Prostate gland (tissue), 2 donors: ENCODE measurements around the gene ENHO. TPM values are rescaled to one million over a fixed set of nuclear protein-coding genes. Genes with fewer than 3 reads are reported as not detected.

Experiments used
- DNase-seq: peaks from one replicate; pipeline ENCODE4 v3.0.0-alpha.2; 2019; ENCODE audit warnings: low spot score
- H3K27ac ChIP-seq, 2 donors: fragments of 200-600 bp; sonication (generic); 2 replicates each; pipeline ENCODE4 v1.5.1; 2017 to 2019
- H3K27me3 ChIP-seq: fragments of 200-600 bp; sonication (generic); replicated peaks from 2 replicates; pipeline ENCODE4 v1.5.1; 2019; ENCODE audit not compliant: insufficient read depth
- H3K36me3 ChIP-seq, 2 donors: fragments of 200-600 bp; sonication (generic); 1 replicate in 1 of 2; 2 replicates in 1 of 2; pipeline versions ENCODE4 v1.5.1 to v1.8.1; 2017 to 2019
- H3K4me1 ChIP-seq: fragments of 200-600 bp; sonication (generic); replicated peaks from 2 replicates; pipeline ENCODE4 v1.5.1; 2019
- H3K4me3 ChIP-seq, 2 donors: fragments of 200-600 bp; sonication (generic); 2 replicates each; pipeline ENCODE4 v1.5.1; 2017 to 2019
- H3K9me3 ChIP-seq: fragments of 200-600 bp; sonication (generic); 2 replicates; pipeline ENCODE4 v1.5.1; 2017
- POLR2A ChIP-seq: fragments of 450-650 bp; IDR thresholded peaks from one replicate; pipeline ENCODE4 v1.6.1; 2016; ENCODE audit warnings: antibody characterized with exemption, mild to moderate bottlenecking
- POLR2AphosphoS5 ChIP-seq: sonication (generic); formaldehyde crosslinking; IDR thresholded peaks from one replicate; pipeline ENCODE4 v1.6.1; 2017; ENCODE audit warnings: antibody characterized with exemption
- WGBS: methylation state at CpG from one replicate; pipeline ENCODE4 v1.1.5; 2018; 5-methylcytosine and 5-hydroxymethylcytosine counted together
- intact Hi-C: fragments of 100-400 bp; cut with DNase I; formaldehyde crosslinking; loops from one replicate; pipeline ENCODE4 v1.14.2; 2022
- total RNA-seq, 2 donors: library from RNA; depleted of rRNA; stranded (reverse); fragments of >200 nt; gene quantifications; one replicate each; pipeline ENCODE4 v1.1.0, GENCODE V29; 2016
- TF ChIP-seq, protein P1 (sequence below), 4 experiments: fragments of 200-600 bp in 2 of 4; fragments of 450-650 bp in 2 of 4; sonication (generic) in 2 of 4; IDR thresholded peaks; 1 replicate in 3 of 4; 2 replicates in 1 of 4; pipeline ENCODE4 v1.5.1; 2016 to 2019; ENCODE audit warnings: antibody characterized with exemption in 4 of 4, mild to moderate bottlenecking in 2 of 4, moderate library complexity in 2 of 4

ENHO gene
- total RNA-seq, 2 donors from 2014 or later: 20.9 to 28.2 TPM

DNA sequence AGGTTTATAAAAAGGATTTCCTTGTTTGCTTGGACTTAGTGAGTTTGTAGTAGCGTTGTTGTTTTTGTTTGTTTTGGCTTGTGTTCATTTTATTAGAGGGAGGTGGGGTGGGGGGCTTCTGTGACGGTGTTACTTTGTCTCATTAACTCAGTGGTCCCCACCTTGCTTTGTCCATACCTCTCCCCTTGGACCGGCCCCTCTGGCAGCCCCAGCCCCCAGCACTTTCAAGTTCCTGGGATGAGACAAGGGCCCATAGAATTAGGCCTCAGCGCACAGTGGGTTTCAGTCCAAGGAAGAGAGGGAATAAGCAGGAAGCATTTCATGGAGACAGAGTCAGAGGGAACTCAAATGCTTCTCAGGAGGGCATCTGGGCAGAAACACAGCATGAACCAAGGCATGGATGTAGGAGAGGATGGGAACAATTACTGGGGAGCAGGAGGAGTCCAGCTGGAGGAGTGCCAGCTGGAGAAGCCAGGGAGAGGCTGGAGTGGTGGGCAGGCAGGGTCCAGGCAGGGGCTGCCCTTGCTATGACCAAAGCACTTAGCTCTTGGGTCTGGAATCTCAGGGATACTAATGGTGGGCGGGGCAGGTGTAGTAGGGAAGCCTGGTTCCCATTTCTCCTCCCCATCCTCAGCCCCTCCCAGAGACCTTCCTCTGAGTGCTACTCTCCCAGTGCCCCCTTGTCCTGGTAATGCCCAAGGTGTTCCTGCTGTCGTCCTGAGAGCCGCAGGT, 23.5 kb upstream of the ENHO start:
- Histone ChIP-seq H3K4me1 (peaks cover 6% of the 10 kb centered on the region), H3K4me3 (no peak overlapping the region), H3K27me3 (no peaks in the 10 kb centered on the region), H3K9me3 (no peaks in the 10 kb centered on the region), H3K36me3 (no peaks in the 10 kb centered on the region), H3K27ac (peak overlapping the region in 1 of 2 donors; percentile 46)
- DNase-seq: no peak
- TF ChIP-seq, protein P1, sequence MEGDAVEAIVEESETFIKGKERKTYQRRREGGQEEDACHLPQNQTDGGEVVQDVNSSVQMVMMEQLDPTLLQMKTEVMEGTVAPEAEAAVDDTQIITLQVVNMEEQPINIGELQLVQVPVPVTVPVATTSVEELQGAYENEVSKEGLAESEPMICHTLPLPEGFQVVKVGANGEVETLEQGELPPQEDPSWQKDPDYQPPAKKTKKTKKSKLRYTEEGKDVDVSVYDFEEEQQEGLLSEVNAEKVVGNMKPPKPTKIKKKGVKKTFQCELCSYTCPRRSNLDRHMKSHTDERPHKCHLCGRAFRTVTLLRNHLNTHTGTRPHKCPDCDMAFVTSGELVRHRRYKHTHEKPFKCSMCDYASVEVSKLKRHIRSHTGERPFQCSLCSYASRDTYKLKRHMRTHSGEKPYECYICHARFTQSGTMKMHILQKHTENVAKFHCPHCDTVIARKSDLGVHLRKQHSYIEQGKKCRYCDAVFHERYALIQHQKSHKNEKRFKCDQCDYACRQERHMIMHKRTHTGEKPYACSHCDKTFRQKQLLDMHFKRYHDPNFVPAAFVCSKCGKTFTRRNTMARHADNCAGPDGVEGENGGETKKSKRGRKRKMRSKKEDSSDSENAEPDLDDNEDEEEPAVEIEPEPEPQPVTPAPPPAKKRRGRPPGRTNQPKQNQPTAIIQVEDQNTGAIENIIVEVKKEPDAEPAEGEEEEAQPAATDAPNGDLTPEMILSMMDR (IDR thresholded peaks at IDR 0.05): no peak
- no peak for TF ChIP-seq POLR2AphosphoS5
- no peak for TF ChIP-seq POLR2A
- 76% methylated on average over 7 of the region's 7 CpGs for WGBS
- intact Hi-C loops: loop anchor here (2.0 to 5.0 kb wide), 3 partner anchors 44 to 213 kb away; no protein-coding TSS in a partner anchor

DNA sequence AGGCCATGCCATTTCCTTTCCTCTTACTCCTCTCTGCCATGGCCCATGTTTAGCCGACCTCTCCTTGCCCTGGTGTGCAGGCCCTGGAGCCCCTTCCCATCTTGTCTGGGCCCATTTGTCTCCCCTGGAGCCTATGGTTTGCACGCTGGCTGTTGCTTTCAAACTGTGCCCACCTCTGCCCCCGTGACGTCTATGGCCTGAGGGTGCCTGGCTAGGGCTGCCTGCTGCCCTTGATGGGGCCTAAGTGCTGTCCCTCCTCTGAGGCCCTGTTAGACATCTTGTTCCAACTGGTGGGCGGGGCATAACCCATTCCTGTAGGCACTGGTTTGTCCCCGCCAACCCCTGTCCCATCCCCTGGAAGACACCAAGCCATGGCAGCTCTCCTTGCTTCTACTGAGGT, 22.7 kb upstream of the ENHO start:
- Histone ChIP-seq H3K4me1 (peaks cover 6% of the 10 kb centered on the region), H3K9me3 (no peaks in the 10 kb centered on the region), H3K27me3 (no peaks in the 10 kb centered on the region), H3K4me3 (no peak overlapping the region), H3K27ac (peak overlapping the region in 1 of 2 donors; percentile 46), H3K36me3 (no peaks in the 10 kb centered on the region)
- 90% methylated on average over 6 of the region's 6 CpGs for WGBS
- intact Hi-C loops: loop anchor here (5.0 kb wide), 1 partner anchor 43 kb away; no protein-coding TSS in a partner anchor
- TF ChIP-seq, protein P1 (IDR thresholded peaks at IDR 0.05): no peak
- TF ChIP-seq POLR2AphosphoS5 (no peak), POLR2A (no peak)
- DNase-seq: no peak

DNA sequence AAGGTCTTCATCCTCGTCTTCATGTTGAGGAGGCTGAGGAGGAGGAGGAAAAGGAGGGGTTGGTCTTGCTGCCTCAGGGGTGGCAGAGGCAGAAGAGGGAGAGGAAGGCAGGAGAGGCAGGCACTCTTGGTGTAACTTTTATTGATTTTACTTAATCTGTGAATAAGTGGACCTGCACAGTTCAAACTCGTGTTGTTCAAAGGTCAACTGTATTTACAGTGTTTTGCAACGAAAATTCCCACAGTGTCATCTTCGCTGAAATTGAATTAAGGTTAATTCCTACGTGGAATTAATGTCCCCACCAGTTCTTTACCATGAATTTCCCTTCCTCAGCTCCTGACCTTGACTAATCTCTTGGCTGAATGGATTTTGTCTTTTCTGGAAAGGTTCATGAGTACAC, 21.2 kb upstream of the ENHO start:
- DNase-seq: no peak
- H3K27ac ChIP-seq: no peak overlapping the region
- TF ChIP-seq, protein P1 (IDR thresholded peaks at IDR 0.05): no peak
- TF ChIP-seq POLR2A (no peak), POLR2AphosphoS5 (no peak)
- H3K4me1 ChIP-seq: peaks cover 6% of the 10 kb centered on the region
- H3K9me3 ChIP-seq: no peaks in the 10 kb centered on the region
- WGBS: 77% methylated on average over 5 of the region's 5 CpGs
- intact Hi-C loops: no loop called here
- H3K4me3 ChIP-seq: no peak overlapping the region
- no peaks in the 10 kb centered on the region for H3K27me3 ChIP-seq
- H3K36me3 ChIP-seq: no peaks in the 10 kb centered on the region

DNA sequence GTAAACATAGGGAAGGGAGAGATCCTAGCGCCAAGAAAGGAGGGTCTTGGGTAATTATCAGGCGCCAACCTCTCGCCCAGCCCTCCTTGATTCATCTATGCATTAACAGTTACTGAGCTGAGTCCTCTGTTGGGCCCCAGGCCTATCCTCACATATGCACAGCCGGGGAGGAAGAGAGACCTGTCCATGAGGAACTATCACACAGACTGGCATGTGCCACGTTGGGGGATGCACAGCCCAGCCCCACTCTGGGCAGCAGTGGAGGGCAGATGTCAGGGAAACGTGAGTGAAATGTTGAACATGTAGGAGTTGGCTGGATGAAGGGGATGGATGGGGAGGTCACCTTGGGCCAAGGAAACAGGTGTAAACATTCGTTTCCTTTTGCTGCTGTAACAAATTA, 18.8 kb upstream of the ENHO start:
- Histone ChIP-seq H3K4me3 (no peak overlapping the region), H3K27me3 (no peaks in the 10 kb centered on the region), H3K27ac (no peak overlapping the region), H3K9me3 (no peaks in the 10 kb centered on the region), H3K4me1 (peaks cover 6% of the 10 kb centered on the region), H3K36me3 (no peaks in the 10 kb centered on the region)
- 80% methylated on average over 7 of the region's 7 CpGs for WGBS
- TF ChIP-seq POLR2A (no peak), POLR2AphosphoS5 (no peak)
- TF ChIP-seq, protein P1 (IDR thresholded peaks at IDR 0.05): no peak
- intact Hi-C loops: no loop called here
- DNase-seq: no peak

DNA sequence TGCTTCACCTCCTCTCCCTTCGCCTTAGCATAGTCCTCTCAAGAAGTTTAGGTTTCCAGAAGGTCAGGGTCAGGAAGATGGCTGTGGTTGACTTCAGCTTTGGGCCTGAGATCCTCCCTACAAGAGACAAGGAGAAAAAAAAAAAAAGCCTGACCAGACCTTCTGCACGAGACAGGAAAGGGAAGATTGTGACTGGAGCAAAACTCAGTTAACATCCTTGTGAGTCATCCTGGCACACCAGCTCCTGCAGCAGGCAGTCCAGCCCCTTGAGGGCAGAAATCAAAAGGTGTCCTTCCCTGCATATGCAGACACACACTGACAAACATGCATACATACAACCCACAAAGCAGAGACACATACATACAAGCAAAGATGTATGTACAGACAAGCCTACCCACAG, 18.0 kb upstream of the ENHO start:
- no peaks in the 10 kb centered on the region for H3K36me3 ChIP-seq
- no peak overlapping the region for H3K4me3 ChIP-seq
- no peak for DNase-seq
- no peaks in the 10 kb centered on the region for H3K27me3 ChIP-seq
- intact Hi-C loops: no loop called here
- TF ChIP-seq POLR2AphosphoS5 (no peak), POLR2A (no peak)
- TF ChIP-seq, protein P1 (IDR thresholded peaks at IDR 0.05): no peak
- H3K4me1 ChIP-seq: peaks cover 6% of the 10 kb centered on the region
- 54% methylated on average over 2 of the region's 2 CpGs for WGBS
- no peak overlapping the region for H3K27ac ChIP-seq
- no peaks in the 10 kb centered on the region for H3K9me3 ChIP-seq
